ENCODE data around the gene USP21.

USP21 gene

GRCh38 chr1:161160671-161161145, 1.4 kb downstream of the USP21 start:
- H3K36me3 ChIP-seq (ENCODE audit: control insufficient read depth, insufficient read depth, low read length) = peaks cover 62% of the 10 kb centered on the region
- no peaks in the 10 kb centered on the region for H3K9me3 ChIP-seq (ENCODE audit: control insufficient read depth, low read length)
- peaks cover 11% of the 10 kb centered on the region for H3K4me1 ChIP-seq (ENCODE audit: control insufficient read depth, insufficient read depth, low read length, poor library complexity, severe bottlenecking)
- H3K27ac ChIP-seq (ENCODE audit: low read depth, low read length, severe bottlenecking) = no peak overlapping the region
- 93 to 97% methylated on average over 20 to 22 of the region's 22 CpGs for WGBS, 2 experiments (ENCODE audit: insufficient coverage in 2 of 2)
- H3K4me3 ChIP-seq (ENCODE audit: extremely low read depth, insufficient read depth, low read length, poor library complexity, severe bottlenecking) = peak overlapping the region; percentile 82

GRCh38 chr1:161161652-161162051, 2.4 kb downstream of the USP21 start:
- no peak overlapping the region for H3K4me3 ChIP-seq (ENCODE audit: extremely low read depth, insufficient read depth, low read length, poor library complexity, severe bottlenecking)
- H3K27ac ChIP-seq (ENCODE audit: low read depth, low read length, severe bottlenecking) = peak overlapping the region; percentile 31
- WGBS, 2 experiments (ENCODE audit: insufficient coverage in 2 of 2) = 91 to 92% methylated on average over 4 to 5 of the region's 5 CpGs
- peaks cover 59% of the 10 kb centered on the region for H3K36me3 ChIP-seq (ENCODE audit: control insufficient read depth, insufficient read depth, low read length)
- peaks cover 11% of the 10 kb centered on the region for H3K4me1 ChIP-seq (ENCODE audit: control insufficient read depth, insufficient read depth, low read length, poor library complexity, severe bottlenecking)
- no peaks in the 10 kb centered on the region for H3K9me3 ChIP-seq (ENCODE audit: control insufficient read depth, low read length)

- no peaks in the 10 kb centered on the region for H3K9me3 ChIP-seq (ENCODE audit: control insufficient read depth, low read length)
- H3K4me1 ChIP-seq (ENCODE audit: control insufficient read depth, insufficient read depth, low read length, poor library complexity, severe bottlenecking) = peaks cover 11% of the 10 kb centered on the region
- 88 to 90% methylated on average over 4 to 5 of the region's 7 CpGs for WGBS, 2 experiments (ENCODE audit: insufficient coverage in 2 of 2)
- peak overlapping the region; percentile 31 for H3K27ac ChIP-seq (ENCODE audit: low read depth, low read length, severe bottlenecking)
- H3K4me3 ChIP-seq (ENCODE audit: extremely low read depth, insufficient read depth, low read length, poor library complexity, severe bottlenecking) = no peak overlapping the region
- peaks cover 55% of the 10 kb centered on the region for H3K36me3 ChIP-seq (ENCODE audit: control insufficient read depth, insufficient read depth, low read length)
Measured at GRCh38 chr1:161162052-161162451, 2.8 kb downstream of the USP21 start.

- 100% methylated on average over 6 to 8 of the region's 10 CpGs for WGBS, 2 experiments (ENCODE audit: insufficient coverage in 2 of 2)
- Histone ChIP-seq H3K9me3 (ENCODE audit: control insufficient read depth, low read length) (no peaks in the 10 kb centered on the region), H3K27ac (ENCODE audit: low read depth, low read length, severe bottlenecking) (no peak overlapping the region), H3K36me3 (ENCODE audit: control insufficient read depth, insufficient read depth, low read length) (peaks cover 48% of the 10 kb centered on the region), H3K4me3 (ENCODE audit: extremely low read depth, insufficient read depth, low read length, poor library complexity, severe bottlenecking) (no peak overlapping the region), H3K4me1 (ENCODE audit: control insufficient read depth, insufficient read depth, low read length, poor library complexity, severe bottlenecking) (peaks cover 11% of the 10 kb centered on the region)
Measured at GRCh38 chr1:161162806-161163205, 3.5 kb downstream of the USP21 start.

GRCh38 chr1:161163793-161164192, 4.5 kb downstream of the USP21 start:
- Histone ChIP-seq H3K4me3 (ENCODE audit: extremely low read depth, insufficient read depth, low read length, poor library complexity, severe bottlenecking) (no peak overlapping the region), H3K4me1 (ENCODE audit: control insufficient read depth, insufficient read depth, low read length, poor library complexity, severe bottlenecking) (peaks cover 11% of the 10 kb centered on the region), H3K27ac (ENCODE audit: low read depth, low read length, severe bottlenecking) (no peak overlapping the region), H3K36me3 (ENCODE audit: control insufficient read depth, insufficient read depth, low read length) (peaks cover 42% of the 10 kb centered on the region), H3K9me3 (ENCODE audit: control insufficient read depth, low read length) (no peaks in the 10 kb centered on the region)
- WGBS, 2 experiments (ENCODE audit: insufficient coverage in 2 of 2) = 60 to 98% methylated on average over 1 to 5 of the region's 5 CpGs

- H3K36me3 ChIP-seq (ENCODE audit: control insufficient read depth, insufficient read depth, low read length) = peaks cover 50% of the 10 kb centered on the region
- H3K4me1 ChIP-seq (ENCODE audit: control insufficient read depth, insufficient read depth, low read length, poor library complexity, severe bottlenecking) = peaks cover 10% of the 10 kb centered on the region
- H3K27ac ChIP-seq (ENCODE audit: low read depth, low read length, severe bottlenecking) = peak overlapping the region; percentile 96
- WGBS, 2 experiments (ENCODE audit: insufficient coverage in 2 of 2) = 96% methylated on average over 8 to 10 of the region's 14 CpGs
- peak overlapping the region; percentile 87 for H3K4me3 ChIP-seq (ENCODE audit: extremely low read depth, insufficient read depth, low read length, poor library complexity, severe bottlenecking)
- H3K9me3 ChIP-seq (ENCODE audit: control insufficient read depth, low read length) = no peaks in the 10 kb centered on the region
Measured at GRCh38 chr1:161164901-161165610, 5.8 kb downstream of the USP21 start.

- Histone ChIP-seq H3K9me3 (ENCODE audit: control insufficient read depth, low read length) (no peaks in the 10 kb centered on the region), H3K4me1 (ENCODE audit: control insufficient read depth, insufficient read depth, low read length, poor library complexity, severe bottlenecking) (peaks cover 7% of the 10 kb centered on the region), H3K4me3 (ENCODE audit: extremely low read depth, insufficient read depth, low read length, poor library complexity, severe bottlenecking) (peak within 1 kb of the TSS; percentile 87), H3K36me3 (ENCODE audit: control insufficient read depth, insufficient read depth, low read length) (peaks cover 53% of the 10 kb centered on the region), H3K27ac (ENCODE audit: low read depth, low read length, severe bottlenecking) (peak within 1 kb of the TSS; percentile 96)
- WGBS, 2 experiments (ENCODE audit: insufficient coverage in 2 of 2) = 1% methylated on average over 39 to 43 of the region's 54 CpGs
Measured at GRCh38 chr1:161165742-161166668, 6.7 kb downstream of the USP21 start, which contains the start of gene PPOX. Gene PPOX (plus strand): TSS chr1:161166426. CDS start chr1:161166848, 422 bp downstream.

GRCh38 chr1:161166669-161167548, 7.6 kb downstream of the USP21 start:
- peaks cover 7% of the 10 kb centered on the region for H3K4me1 ChIP-seq (ENCODE audit: control insufficient read depth, insufficient read depth, low read length, poor library complexity, severe bottlenecking)
- WGBS, 2 experiments (ENCODE audit: insufficient coverage in 2 of 2) = 9 to 11% methylated on average over 25 to 27 of the region's 33 CpGs
- H3K27ac ChIP-seq (ENCODE audit: low read depth, low read length, severe bottlenecking) = peak overlapping the region; percentile 23
- H3K9me3 ChIP-seq (ENCODE audit: control insufficient read depth, low read length) = no peaks in the 10 kb centered on the region
- peaks cover 54% of the 10 kb centered on the region for H3K36me3 ChIP-seq (ENCODE audit: control insufficient read depth, insufficient read depth, low read length)
- H3K4me3 ChIP-seq (ENCODE audit: extremely low read depth, insufficient read depth, low read length, poor library complexity, severe bottlenecking) = peak overlapping the region; percentile 87

GRCh38 chr1:161168906-161169305, 9.6 kb downstream of the USP21 start:
- peaks cover 7% of the 10 kb centered on the region for H3K4me1 ChIP-seq (ENCODE audit: control insufficient read depth, insufficient read depth, low read length, poor library complexity, severe bottlenecking)
- no peaks in the 10 kb centered on the region for H3K9me3 ChIP-seq (ENCODE audit: control insufficient read depth, low read length)
- H3K36me3 ChIP-seq (ENCODE audit: control insufficient read depth, insufficient read depth, low read length) = peaks cover 56% of the 10 kb centered on the region
- no peak overlapping the region for H3K27ac ChIP-seq (ENCODE audit: low read depth, low read length, severe bottlenecking)
- WGBS, 2 experiments (ENCODE audit: insufficient coverage in 2 of 2) = 90 to 94% methylated on average over 7 of the region's 9 CpGs
- H3K4me3 ChIP-seq (ENCODE audit: extremely low read depth, insufficient read depth, low read length, poor library complexity, severe bottlenecking) = no peak overlapping the region

GRCh38 chr1:161171191-161171590, 11.9 kb downstream of the USP21 start:
- Histone ChIP-seq H3K36me3 (ENCODE audit: control insufficient read depth, insufficient read depth, low read length) (peaks cover 70% of the 10 kb centered on the region), H3K27ac (ENCODE audit: low read depth, low read length, severe bottlenecking) (no peak overlapping the region), H3K4me3 (ENCODE audit: extremely low read depth, insufficient read depth, low read length, poor library complexity, severe bottlenecking) (no peak overlapping the region), H3K4me1 (ENCODE audit: control insufficient read depth, insufficient read depth, low read length, poor library complexity, severe bottlenecking) (peaks cover 2% of the 10 kb centered on the region), H3K9me3 (ENCODE audit: control insufficient read depth, low read length) (no peaks in the 10 kb centered on the region)
- WGBS, 2 experiments (ENCODE audit: insufficient coverage in 2 of 2) = 80 to 89% methylated on average over 1 to 2 of the region's 5 CpGs
